IPS-11a (cell line): ENCODE measurements around the gene PAK3.

Experiments
- H3K4me3 ChIP-seq: one replicate; pipeline ENCODE4 v1.5.1; 2013; ENCODE audit warnings: low read depth, low read length, control low read depth

The PAK3 gene

GRCh38 chrX:111129921-111130320 lies 33.9 kb downstream of the PAK3 start:
- no peak overlapping the region for H3K4me3 ChIP-seq

GRCh38 chrX:111131572-111131971 lies 35.6 kb downstream of the PAK3 start:
- no peak overlapping the region for H3K4me3 ChIP-seq

- H3K4me3 ChIP-seq: no peak overlapping the region
These were observed 37.4 kb downstream of the PAK3 start for GRCh38 chrX:111133389-111133788.

- no peak overlapping the region for H3K4me3 ChIP-seq
These were observed 49.9 kb downstream of the PAK3 start for GRCh38 chrX:111145878-111146277.

DNA sequence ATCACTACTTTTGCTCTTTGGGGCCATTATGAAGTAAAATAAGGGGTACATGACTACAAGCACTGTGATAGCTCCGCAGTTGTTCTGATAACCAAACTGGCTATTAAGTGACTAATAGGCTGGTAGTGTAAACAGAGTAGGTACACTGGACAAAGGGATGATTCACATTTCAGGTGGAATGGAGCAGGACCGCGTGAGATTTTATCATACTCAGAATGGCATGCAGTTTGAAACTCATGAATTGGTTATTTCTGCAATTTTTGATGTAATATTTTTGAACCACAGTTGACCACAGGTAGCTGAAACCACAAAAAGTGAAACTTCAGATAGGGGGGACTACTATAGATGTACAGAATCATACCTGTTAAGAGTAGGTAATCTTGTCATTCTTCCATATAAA lies 55.8 kb downstream of the PAK3 start:
- H3K4me3 ChIP-seq: no peak overlapping the region

DNA sequence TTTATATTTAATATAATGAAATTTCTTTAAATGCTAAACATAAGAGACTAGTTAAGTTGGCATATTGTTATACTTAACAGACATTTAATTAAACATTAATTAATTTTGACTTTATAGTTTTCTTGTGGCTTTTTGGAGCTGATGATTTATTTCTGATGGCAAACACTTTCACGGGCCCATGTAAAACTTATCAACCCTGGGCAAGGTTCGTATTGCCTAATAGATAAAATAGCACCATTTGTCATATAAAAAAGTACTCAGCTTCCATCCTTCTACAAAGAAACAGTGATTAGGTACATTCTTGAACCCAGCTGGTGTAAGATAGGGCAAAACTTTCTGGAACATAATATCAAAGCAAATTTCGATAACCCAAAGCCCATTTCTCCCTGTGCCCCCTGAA lies 63.2 kb downstream of the PAK3 start:
- H3K4me3 ChIP-seq: no peak overlapping the region

- no peak overlapping the region for H3K4me3 ChIP-seq
These were observed 68.7 kb downstream of the PAK3 start for GRCh38 chrX:111164728-111165127.

DNA sequence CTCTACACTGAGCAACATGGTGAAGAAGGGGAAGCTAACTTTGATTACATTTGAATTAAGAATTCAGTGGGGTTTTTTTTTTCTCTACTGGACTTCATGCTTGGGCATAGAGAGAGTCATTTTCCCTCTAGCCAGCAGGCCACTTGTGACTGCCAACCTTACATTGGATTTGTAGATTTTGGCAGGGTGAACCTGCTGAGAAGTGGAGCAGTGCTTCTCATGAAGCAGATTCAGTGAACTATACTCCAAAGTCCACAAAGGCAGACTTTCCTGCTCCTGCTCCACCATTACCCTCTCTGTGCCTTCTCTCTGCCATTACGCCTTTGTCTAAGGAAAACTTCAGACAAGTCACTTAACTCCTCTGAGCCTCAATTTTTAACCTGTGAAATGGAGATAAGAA lies 69.9 kb downstream of the PAK3 start:
- H3K4me3 ChIP-seq: no peak overlapping the region

DNA sequence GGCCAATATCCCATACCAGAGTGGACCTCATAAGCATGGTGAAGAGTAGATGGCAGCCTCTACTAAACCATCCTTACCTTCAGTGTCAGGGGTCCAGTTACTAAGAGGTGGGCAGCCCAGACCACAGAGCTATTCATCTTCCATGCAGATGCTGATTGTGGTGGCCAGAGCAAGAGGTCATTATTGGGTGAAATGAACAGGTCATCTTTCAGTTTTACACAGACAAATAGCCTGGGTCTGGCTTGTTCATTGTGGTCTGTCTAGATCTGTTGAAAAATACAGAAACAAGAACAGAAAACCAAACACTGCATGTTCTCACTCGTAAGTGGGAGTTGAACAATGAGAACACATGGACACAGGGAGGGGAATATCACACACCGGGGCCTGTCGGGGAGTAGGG lies 71.3 kb downstream of the PAK3 start:
- H3K4me3 ChIP-seq: no peak overlapping the region

- no peak overlapping the region for H3K4me3 ChIP-seq
These were observed 72.3 kb downstream of the PAK3 start for GRCh38 chrX:111168314-111168713.

DNA sequence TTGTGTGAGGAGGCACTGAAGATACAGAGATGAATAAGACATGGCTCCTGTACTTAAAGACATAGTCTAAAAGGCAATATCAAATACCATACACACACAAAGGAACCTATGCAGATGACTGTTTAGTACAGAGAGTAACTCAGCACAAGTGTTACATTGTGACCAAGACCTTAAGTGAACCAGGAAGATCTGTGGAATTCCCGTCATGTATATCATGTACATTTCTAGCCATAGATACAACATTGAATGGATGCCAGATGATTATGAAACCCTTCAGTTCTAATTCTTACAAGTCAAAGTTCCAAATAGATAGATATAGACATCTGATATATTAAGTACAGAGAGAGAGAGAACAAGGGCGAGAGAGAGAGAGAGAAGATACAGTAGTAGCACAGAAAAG lies 73.2 kb downstream of the PAK3 start:
- H3K4me3 ChIP-seq: no peak overlapping the region

- no peak overlapping the region for H3K4me3 ChIP-seq
These were observed 74.0 kb downstream of the PAK3 start for GRCh38 chrX:111170017-111170416.

DNA sequence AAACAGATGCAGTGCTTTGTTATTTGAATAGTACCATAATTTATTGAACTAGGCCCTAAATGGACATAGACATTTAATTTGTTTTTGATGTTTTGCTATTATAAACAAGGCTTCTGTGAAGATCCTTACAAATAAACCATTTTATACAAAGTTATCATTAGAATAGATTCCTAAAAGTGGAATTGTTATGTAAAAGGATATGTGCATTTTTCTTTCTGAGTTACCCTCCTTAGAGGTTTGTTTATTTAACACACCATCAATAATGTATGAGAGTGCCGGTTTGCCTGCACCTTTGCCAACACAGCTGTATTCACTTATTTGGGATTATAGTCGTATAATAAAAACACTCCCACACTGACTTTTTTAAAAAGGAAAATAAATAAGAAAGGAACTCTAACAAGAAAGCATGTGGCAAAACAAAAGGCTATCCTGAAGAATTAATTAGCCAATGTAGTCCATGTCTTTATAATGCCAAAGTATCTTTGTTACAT lies 84.8 kb downstream of the PAK3 start:
- no peak overlapping the region for H3K4me3 ChIP-seq

- H3K4me3 ChIP-seq: no peak overlapping the region
These were observed 86.0 kb downstream of the PAK3 start for GRCh38 chrX:111181951-111182350.

- no peak overlapping the region for H3K4me3 ChIP-seq
These were observed 87.0 kb downstream of the PAK3 start for GRCh38 chrX:111182997-111183396.

DNA sequence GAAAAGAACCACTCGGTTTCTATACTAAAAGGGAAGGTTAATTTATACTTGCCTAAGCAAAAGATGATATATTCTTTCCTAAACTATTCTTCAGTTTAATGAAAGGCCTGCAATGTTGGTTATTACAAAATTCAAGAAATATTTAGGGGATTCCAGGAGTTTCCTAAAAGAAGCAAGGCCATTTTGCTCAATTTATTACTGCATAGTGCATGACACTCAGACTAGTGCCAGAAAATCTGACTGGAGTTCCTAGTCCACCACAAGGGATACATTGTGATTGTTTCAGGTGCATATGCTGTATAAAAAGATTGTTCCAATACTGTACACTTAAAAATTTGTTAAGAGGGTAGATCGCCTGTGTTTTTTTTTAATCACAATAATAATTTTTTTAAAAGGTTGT lies 95.6 kb downstream of the PAK3 start:
- no peak overlapping the region for H3K4me3 ChIP-seq

- no peak overlapping the region for H3K4me3 ChIP-seq
These were observed 103.5 kb downstream of the PAK3 start for GRCh38 chrX:111199505-111199904.

DNA sequence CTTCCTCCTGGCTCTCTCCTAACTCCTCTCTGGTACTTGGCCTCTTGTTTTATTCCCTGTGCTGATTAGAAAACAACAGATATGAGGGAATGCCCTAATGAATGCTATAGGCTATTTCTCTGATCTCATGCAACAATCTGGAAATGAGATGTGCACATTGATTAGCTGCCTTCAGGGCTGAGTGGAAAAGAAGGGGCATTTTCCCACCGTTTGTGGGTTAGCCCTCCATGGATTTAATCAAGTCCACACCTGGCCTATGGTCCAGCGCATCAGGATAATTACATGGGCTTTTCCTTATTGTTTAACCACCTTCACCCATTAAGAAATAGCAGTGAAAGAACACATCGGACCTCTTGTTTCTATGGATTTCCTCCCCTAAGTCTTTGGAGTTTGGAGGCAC lies 104.3 kb downstream of the PAK3 start:
- no peak overlapping the region for H3K4me3 ChIP-seq

GRCh38 chrX:111207851-111208250 lies 111.9 kb downstream of the PAK3 start:
- H3K4me3 ChIP-seq: no peak overlapping the region

DNA sequence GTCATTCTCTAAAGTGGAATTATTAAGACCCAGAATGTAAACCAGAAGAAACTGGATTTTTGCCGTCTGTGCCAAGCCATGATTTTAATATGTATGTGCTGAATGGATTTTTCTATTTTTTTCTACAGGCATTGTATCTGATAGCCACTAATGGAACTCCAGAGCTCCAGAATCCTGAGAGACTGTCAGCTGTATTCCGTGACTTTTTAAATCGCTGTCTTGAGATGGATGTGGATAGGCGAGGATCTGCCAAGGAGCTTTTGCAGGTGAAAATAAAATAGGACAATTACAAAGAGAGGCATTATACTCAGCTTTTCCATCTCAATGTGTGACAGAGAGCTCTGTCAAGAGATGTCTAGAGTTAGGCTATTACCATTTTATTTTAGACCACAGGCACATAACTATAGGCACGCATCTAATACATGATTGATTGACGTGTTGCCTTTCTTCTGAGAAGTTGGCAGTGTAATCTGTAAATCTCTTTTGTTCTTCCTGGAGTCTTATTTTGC lies 120.4 kb downstream of the PAK3 start:
- no peak overlapping the region for H3K4me3 ChIP-seq

DNA sequence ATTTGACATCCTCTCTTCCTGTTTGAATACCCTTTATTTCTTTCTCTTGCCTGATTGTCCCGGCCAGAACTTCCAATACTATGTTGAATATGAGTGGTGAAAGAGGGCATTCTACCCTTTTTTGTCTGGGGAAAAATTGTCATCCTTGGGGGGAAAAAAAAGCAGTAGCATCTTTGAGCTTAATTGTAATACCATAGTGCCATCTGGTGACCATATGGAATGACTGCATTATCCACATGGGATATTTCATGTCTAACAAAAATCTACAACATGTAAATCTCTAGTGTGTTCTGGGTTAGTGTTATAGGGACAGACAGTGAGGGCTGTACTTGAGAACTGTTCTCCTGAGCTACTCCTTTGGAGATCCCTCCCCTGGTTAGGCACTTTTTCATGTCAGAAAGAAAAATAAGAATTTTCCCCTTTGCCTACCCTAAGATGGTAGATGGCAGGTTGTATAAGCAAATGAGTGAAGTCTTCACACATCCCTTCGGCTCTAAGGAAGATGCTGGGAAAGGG lies 148.3 kb downstream of the PAK3 start:
- no peak overlapping the region for H3K4me3 ChIP-seq

- no peak overlapping the region for H3K4me3 ChIP-seq
These were observed 159.1 kb downstream of the PAK3 start for GRCh38 chrX:111254896-111255693.

DNA sequence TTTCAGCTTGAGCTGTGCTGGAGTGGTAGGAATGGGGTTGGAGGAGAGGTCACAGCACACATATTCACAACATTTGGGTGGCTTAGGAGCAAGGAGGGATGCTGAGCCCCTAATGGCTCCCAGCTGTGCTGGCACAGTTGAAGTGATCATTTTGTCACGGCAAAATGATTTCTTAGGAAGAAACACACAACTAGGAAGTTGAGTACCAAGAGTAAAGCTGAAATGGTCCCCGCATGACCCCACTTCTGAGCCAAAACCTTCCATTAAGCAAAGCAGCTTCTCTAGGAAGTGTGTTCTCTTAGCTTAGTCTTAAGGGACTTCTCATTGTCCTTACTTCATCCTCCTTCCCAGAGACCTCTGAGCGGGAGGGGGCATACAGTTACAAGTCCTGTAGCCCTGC lies 161.7 kb downstream of the PAK3 start:
- no peak overlapping the region for H3K4me3 ChIP-seq
